Breast epithelium (tissue), 4 donors: Measurements from ENCODE around the gene CARD10. TPM values are rescaled to one million over a fixed set of nuclear protein-coding genes. Genes with fewer than 3 reads are reported as not detected.

Experiments
- DNase-seq, 2 donors: peaks; one replicate each; pipeline ENCODE4 v3.0.0-alpha.2; 2019; ENCODE audit warnings: low spot score in 2 of 2
- H3K27ac ChIP-seq, 2 donors: fragments of 200-600 bp; sonication (generic) in 1 of 2; one replicate each; pipeline ENCODE4 v1.5.1; 2016 to 2019; ENCODE audit warnings: mild to moderate bottlenecking in 1 of 2
- H3K27me3 ChIP-seq, 2 donors: fragments of 200-600 bp; sonication (generic) in 1 of 2; one replicate each; pipeline versions ENCODE4 v1.5.1 to v1.6.0; 2017 to 2019; ENCODE audit warnings: control low read depth in 1 of 2, mild to moderate bottlenecking in 1 of 2
- H3K36me3 ChIP-seq: fragments of 200-600 bp; one replicate; pipeline ENCODE4 v1.5.1; 2019
- H3K4me1 ChIP-seq, 2 donors: fragments of 200-600 bp; sonication (generic); one replicate each; pipeline ENCODE4 v1.5.1; 2016 to 2019; ENCODE audit warnings: control low read depth in 1 of 2
- H3K4me3 ChIP-seq, 3 donors: fragments of 200-600 bp; sonication (generic); 1 replicate in 2 of 3; 2 replicates in 1 of 3; pipeline ENCODE4 v1.5.1; 2016 to 2019; ENCODE audit warnings: mild to moderate bottlenecking in 3 of 3, moderate library complexity in 2 of 3
- H3K9me3 ChIP-seq, 2 donors: fragments of 200-600 bp; sonication (generic) in 1 of 2; one replicate each; pipeline ENCODE4 v1.5.1; 2016 to 2019; ENCODE audit warnings: control low read depth in 1 of 2
- CTCF ChIP-seq, 3 donors: fragments of 450-650 bp; IDR thresholded peaks; one replicate each; pipeline ENCODE4 v1.5.1; 2016 to 2017; ENCODE audit warnings: antibody characterized with exemption in 3 of 3, mild to moderate bottlenecking in 3 of 3, moderate library complexity in 3 of 3
- POLR2A ChIP-seq: fragments of 450-650 bp; IDR thresholded peaks from one replicate; pipeline ENCODE4 v1.6.1; 2016; ENCODE audit warnings: antibody characterized with exemption, mild to moderate bottlenecking, moderate library complexity
- POLR2AphosphoS5 ChIP-seq, 3 donors: sonication (generic); formaldehyde crosslinking; IDR thresholded peaks; one replicate each; pipeline ENCODE4 v1.6.1; 2017; ENCODE audit warnings: antibody characterized with exemption in 3 of 3
- intact Hi-C: fragments of 100-400 bp; cut with DNase I; formaldehyde crosslinking; loops from one replicate; pipeline ENCODE4 v1.15.1; 2023; ENCODE audit warnings: low total_unique reads
- total RNA-seq, 3 donors: library from RNA; depleted of rRNA; stranded (reverse); fragments of >200 nt; gene quantifications; one replicate each; pipeline ENCODE4 v1.1.0, GENCODE V29; 2016

The CARD10 gene
- total RNA-seq, 3 donors from 2014 or later = 2.9 to 12.1 (median 10.2) TPM

- intact Hi-C loops = no loop called here
- H3K27ac ChIP-seq = no peak overlapping the region
- H3K27me3 ChIP-seq = no peaks in the 10 kb centered on the region
- H3K4me1 ChIP-seq = peaks cover 0 to 4% of the 10 kb centered on the region in 2 donors
- no peaks in the 10 kb centered on the region for H3K9me3 ChIP-seq
- no peaks in the 10 kb centered on the region for H3K36me3 ChIP-seq
- H3K4me3 ChIP-seq = no peak overlapping the region
- DNase-seq = no peak
- TF ChIP-seq POLR2AphosphoS5 (IDR thresholded peaks at IDR 0.05) = no peak
These were observed 4.6 kb downstream of the CARD10 start for GRCh38 chr22:37514526-37515051.

- peaks cover 0 to 4% of the 10 kb centered on the region in 2 donors for H3K4me1 ChIP-seq
- no peaks in the 10 kb centered on the region for H3K9me3 ChIP-seq
- no peak for DNase-seq
- TF ChIP-seq POLR2A (no peak), POLR2AphosphoS5 (IDR thresholded peaks at IDR 0.05) (no peak), CTCF (IDR thresholded peaks at IDR 0.05) (no peak)
- peak overlapping the region; percentile 82 to 83 for H3K27ac ChIP-seq
- no peak overlapping the region for H3K4me3 ChIP-seq
- no peaks in the 10 kb centered on the region for H3K36me3 ChIP-seq
- intact Hi-C loops = no loop called here
- H3K27me3 ChIP-seq = no peaks in the 10 kb centered on the region
These were observed 7.7 kb downstream of the CARD10 start for GRCh38 chr22:37511395-37512104.

GRCh38 chr22:37510091-37510490, 9.1 kb downstream of the CARD10 start:
- Histone ChIP-seq H3K4me3 (no peak overlapping the region), H3K27me3 (no peaks in the 10 kb centered on the region), H3K27ac (no peak overlapping the region), H3K36me3 (no peaks in the 10 kb centered on the region), H3K4me1 (peaks cover 0 to 4% of the 10 kb centered on the region in 2 donors), H3K9me3 (no peaks in the 10 kb centered on the region)
- TF ChIP-seq CTCF (IDR thresholded peaks at IDR 0.05) = no peak
- TF ChIP-seq POLR2AphosphoS5 (IDR thresholded peaks at IDR 0.05) = no peak
- TF ChIP-seq POLR2A = no peak
- DNase-seq = no peak
- intact Hi-C loops = no loop called here

GRCh38 chr22:37509059-37509860, 10.0 kb downstream of the CARD10 start:
- intact Hi-C loops = no loop called here
- H3K4me1 ChIP-seq = peaks cover 0 to 4% of the 10 kb centered on the region in 2 donors
- H3K9me3 ChIP-seq = no peaks in the 10 kb centered on the region
- TF ChIP-seq CTCF (IDR thresholded peaks at IDR 0.05) (no peak), POLR2A (no peak), POLR2AphosphoS5 (IDR thresholded peaks at IDR 0.05) (no peak)
- H3K27me3 ChIP-seq = no peaks in the 10 kb centered on the region
- H3K36me3 ChIP-seq = no peaks in the 10 kb centered on the region
- no peak for DNase-seq
- no peak overlapping the region for H3K4me3 ChIP-seq
- H3K27ac ChIP-seq = peak overlapping the region in 1 of 2 donors; percentile 61

- peak in 1 of 3 donors; percentile 9 for TF ChIP-seq CTCF (IDR thresholded peaks at IDR 0.05)
- no peak for TF ChIP-seq POLR2AphosphoS5 (IDR thresholded peaks at IDR 0.05)
- no peak for TF ChIP-seq POLR2A
- H3K4me3 ChIP-seq = no peak overlapping the region
- no peaks in the 10 kb centered on the region for H3K27me3 ChIP-seq
- intact Hi-C loops = no loop called here
- H3K27ac ChIP-seq = peak overlapping the region; percentile 6 to 61
- no peak for DNase-seq
- H3K9me3 ChIP-seq = no peaks in the 10 kb centered on the region
- H3K4me1 ChIP-seq = peaks cover 0 to 4% of the 10 kb centered on the region in 2 donors
- H3K36me3 ChIP-seq = no peaks in the 10 kb centered on the region
These were observed 10.7 kb downstream of the CARD10 start for GRCh38 chr22:37508431-37508992.
